Fibroblast of skin of left quadriceps (primary cell): Measurements from ENCODE around the gene TET2.

Source experiments
- DNase-seq, 2 experiments: peaks; one replicate each; pipeline ENCODE4 v3.0.0-alpha.2; 2013; ENCODE audit warnings: low read depth in 2 of 2

TET2 gene

DNA sequence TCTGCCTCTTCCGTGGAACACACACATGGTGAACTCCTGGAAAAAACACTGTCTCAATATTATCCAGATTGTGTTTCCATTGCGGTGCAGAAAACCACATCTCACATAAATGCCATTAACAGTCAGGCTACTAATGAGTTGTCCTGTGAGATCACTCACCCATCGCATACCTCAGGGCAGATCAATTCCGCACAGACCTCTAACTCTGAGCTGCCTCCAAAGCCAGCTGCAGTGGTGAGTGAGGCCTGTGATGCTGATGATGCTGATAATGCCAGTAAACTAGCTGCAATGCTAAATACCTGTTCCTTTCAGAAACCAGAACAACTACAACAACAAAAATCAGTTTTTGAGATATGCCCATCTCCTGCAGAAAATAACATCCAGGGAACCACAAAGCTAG is 87.9 kb downstream of the TET2 start:
- no peak for DNase-seq

DNA sequence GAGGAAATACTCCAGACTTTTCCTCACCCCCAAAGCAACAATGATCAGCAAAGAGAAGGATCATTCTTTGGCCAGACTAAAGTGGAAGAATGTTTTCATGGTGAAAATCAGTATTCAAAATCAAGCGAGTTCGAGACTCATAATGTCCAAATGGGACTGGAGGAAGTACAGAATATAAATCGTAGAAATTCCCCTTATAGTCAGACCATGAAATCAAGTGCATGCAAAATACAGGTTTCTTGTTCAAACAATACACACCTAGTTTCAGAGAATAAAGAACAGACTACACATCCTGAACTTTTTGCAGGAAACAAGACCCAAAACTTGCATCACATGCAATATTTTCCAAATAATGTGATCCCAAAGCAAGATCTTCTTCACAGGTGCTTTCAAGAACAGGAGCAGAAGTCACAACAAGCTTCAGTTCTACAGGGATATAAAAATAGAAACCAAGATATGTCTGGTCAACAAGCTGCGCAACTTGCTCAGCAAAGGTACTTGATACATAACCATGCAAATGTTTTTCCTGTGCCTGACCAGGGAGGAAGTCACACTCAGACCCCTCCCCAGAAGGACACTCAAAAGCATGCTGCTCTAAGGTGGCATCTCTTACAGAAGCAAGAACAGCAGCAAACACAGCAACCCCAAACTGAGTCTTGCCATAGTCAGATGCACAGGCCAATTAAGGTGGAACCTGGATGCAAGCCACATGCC is 89.7 kb downstream of the TET2 start:
- DNase-seq: no peak

DNA sequence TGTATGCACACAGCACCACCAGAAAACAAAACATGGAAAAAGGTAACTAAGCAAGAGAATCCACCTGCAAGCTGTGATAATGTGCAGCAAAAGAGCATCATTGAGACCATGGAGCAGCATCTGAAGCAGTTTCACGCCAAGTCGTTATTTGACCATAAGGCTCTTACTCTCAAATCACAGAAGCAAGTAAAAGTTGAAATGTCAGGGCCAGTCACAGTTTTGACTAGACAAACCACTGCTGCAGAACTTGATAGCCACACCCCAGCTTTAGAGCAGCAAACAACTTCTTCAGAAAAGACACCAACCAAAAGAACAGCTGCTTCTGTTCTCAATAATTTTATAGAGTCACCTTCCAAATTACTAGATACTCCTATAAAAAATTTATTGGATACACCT is 90.2 kb downstream of the TET2 start:
- DNase-seq: no peak

DNA sequence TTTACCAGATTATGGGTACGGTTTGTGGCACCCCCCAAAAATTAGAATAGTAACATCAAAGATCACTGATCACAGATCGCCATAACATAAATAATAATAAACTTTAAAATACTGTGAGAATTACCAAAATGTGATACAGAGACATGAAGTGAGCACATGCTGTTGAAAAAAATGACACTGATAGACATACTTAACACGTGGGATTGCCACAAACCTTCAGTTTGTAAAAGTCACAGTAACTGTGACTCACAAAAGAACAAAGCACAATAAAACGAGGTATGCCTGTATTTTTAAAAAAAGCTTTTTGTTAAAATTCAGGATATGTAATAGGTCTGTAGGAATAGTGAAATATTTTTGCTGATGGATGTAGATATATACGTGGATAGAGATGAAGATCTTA is 93.4 kb downstream of the TET2 start:
- DNase-seq: no peak

DNA sequence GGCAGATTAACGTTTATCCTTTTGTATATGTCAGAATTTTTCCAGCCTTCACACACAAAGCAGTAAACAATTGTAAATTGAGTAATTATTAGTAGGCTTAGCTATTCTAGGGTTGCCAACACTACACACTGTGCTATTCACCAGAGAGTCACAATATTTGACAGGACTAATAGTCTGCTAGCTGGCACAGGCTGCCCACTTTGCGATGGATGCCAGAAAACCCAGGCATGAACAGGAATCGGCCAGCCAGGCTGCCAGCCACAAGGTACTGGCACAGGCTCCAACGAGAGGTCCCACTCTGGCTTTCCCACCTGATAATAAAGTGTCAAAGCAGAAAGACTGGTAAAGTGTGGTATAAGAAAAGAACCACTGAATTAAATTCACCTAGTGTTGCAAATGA is 94.8 kb downstream of the TET2 start:
- DNase-seq: no peak

DNA sequence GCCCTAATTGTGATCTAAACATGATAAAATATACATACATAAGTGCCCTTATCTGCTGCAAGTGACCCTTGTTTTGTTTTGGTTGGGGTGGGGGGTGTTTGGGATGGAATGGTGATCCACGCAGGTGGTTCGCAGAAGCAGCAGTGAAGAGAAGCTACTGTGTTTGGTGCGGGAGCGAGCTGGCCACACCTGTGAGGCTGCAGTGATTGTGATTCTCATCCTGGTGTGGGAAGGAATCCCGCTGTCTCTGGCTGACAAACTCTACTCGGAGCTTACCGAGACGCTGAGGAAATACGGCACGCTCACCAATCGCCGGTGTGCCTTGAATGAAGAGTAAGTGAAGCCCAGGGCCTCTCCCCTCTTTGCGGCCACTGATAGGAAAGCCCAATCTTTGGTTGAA is 96.8 kb downstream of the TET2 start:
- no peak for DNase-seq

- peak; percentile 75 to 79 for DNase-seq
These were observed 100.0 kb downstream of the TET2 start for GRCh38 chr4:105246712-105247111.

DNA sequence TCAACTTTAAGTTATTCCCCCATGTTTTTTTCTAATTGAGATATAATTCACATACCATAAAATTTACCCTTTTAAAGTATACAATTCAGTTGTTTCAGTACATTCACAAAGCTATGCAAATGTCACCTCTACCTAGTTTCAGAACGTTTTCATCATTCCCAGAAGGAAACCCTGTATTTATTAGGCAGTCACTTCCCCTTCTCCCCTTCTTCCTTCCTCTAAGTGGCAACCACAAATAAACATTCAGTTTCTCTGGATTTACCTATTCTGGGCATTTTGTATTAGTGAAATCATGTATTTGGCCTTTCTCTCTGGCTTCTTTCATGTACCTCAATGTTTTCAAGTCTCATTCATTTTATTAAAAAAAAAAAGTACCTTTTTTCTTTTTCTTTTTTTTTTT is 101.9 kb downstream of the TET2 start:
- no peak for DNase-seq

GRCh38 chr4:105257817-105258495 is 111.3 kb downstream of the TET2 start:
- DNase-seq: no peak

DNA sequence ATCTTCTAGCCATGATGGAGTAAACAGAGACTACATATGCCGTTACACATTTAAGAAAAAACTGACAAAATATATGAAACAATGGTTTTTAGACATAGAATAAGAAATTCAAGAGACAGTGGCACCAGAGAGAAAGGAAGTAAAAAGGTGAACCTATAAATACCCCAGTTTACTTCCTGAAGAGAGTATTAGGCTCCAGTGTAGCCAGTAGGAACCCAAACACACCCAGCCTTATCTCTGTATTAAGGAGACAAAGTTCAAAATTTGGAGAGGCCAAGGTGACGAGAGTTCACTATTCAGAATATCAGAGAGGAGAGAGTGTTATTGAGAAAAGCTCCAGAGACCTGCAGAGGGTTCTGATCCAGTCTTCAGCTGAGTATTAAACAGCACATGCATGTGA is 119.0 kb downstream of the TET2 start:
- no peak for DNase-seq

- no peak for DNase-seq
These were observed 120.6 kb downstream of the TET2 start for GRCh38 chr4:105267280-105267679.

DNA sequence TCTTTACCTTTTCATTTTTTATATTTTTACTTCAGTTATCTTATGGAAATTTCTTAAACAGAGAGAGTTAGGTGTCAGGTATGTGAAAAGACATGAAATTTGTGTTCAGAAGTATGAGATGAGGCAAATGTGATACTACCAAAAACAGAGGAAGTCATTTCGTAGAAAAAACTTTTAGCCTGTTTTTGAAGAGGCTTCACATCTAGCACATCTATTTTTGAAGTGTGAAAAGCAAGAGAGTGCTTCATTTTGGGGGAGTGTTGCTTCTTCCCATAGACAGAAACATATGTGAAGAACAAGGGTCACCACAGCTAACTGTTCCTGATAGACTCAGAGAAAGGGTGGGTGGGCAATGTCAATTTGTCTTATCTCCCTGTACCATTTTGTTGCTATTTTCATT is 125.3 kb downstream of the TET2 start:
- no peak for DNase-seq

GRCh38 chr4:105273230-105273629 is 126.6 kb downstream of the TET2 start:
- no peak for DNase-seq

GRCh38 chr4:105274090-105274489 is 127.4 kb downstream of the TET2 start:
- no peak for DNase-seq

DNA sequence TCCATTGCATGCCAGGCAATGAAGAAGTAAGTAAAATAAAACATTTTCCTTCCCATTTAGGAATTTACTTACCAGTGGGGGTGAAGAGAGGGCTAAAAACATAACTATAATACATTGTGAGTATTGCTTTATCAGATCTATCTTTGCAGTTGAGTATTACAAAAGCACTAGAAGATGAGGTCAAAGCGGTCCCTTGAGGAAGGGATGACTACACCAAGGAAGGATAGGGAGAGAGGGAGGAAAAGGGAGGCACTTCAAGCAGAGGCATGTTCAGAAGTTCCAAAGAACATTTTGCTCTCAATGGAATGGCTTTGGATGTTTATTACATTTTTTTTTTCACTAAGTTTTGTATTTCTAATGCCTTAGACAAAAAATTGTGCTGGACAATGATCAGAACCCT is 127.8 kb downstream of the TET2 start:
- no peak for DNase-seq

DNA sequence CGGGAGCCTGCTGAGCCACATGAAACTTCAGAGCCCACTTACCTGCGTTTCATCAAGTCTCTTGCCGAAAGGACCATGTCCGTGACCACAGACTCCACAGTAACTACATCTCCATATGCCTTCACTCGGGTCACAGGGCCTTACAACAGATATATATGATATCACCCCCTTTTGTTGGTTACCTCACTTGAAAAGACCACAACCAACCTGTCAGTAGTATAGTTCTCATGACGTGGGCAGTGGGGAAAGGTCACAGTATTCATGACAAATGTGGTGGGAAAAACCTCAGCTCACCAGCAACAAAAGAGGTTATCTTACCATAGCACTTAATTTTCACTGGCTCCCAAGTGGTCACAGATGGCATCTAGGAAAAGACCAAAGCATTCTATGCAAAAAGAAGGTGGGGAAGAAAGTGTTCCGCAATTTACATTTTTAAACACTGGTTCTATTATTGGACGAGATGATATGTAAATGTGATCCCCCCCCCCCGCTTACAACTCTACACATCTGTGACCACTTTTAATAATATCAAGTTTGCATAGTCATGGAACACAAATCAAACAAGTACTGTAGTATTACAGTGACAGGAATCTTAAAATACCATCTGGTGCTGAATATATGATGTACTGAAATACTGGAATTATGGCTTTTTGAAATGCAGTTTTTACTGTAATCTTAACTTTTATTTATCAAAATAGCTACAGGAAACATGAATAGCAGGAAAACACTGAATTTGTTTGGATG is 129.9 kb downstream of the TET2 start:
- no peak for DNase-seq

DNA sequence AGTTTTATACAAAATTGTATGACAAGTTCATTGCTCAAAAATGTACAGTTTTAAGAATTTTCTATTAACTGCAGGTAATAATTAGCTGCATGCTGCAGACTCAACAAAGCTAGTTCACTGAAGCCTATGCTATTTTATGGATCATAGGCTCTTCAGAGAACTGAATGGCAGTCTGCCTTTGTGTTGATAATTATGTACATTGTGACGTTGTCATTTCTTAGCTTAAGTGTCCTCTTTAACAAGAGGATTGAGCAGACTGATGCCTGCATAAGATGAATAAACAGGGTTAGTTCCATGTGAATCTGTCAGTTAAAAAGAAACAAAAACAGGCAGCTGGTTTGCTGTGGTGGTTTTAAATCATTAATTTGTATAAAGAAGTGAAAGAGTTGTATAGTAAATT is 131.0 kb downstream of the TET2 start:
- no peak for DNase-seq

DNA sequence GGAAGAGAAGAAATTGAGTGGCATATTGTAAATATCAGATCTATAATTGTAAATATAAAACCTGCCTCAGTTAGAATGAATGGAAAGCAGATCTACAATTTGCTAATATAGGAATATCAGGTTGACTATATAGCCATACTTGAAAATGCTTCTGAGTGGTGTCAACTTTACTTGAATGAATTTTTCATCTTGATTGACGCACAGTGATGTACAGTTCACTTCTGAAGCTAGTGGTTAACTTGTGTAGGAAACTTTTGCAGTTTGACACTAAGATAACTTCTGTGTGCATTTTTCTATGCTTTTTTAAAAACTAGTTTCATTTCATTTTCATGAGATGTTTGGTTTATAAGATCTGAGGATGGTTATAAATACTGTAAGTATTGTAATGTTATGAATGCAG is 132.6 kb downstream of the TET2 start:
- no peak for DNase-seq

DNA sequence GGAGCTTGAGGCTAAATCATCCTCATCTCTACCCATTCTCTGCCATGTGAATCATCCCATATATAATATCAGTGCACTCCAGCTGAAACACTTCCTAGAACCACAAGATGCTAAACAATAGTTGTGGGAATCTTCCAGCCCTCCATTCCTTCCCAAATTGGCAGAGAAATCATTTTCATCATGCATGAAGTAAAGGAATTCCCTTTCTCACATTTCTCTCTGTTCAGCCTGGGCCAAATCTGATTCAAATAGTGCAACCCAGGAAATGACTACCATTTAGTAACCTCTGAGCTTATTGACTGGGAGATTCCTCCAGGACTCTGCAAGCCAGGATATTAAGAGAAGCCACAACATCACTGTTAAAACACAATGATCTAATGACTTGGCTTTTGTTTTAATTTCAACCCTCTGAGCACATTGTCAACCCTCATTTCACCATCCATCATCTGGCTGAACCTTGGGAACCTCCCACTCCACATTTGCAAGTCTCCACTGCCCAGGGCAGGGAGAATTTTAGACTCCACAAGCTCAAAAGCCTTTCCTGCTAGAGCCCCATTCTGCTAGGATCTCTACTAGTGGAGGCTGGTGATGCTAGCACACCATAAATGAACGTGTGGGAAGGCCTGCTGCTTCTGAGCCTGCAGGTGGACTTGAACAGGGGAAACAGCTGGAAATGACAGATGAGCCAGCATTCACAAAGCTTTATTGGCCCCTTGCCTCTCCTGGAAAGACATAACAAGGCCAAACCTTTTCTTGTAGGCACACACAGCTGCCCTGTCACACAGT is 133.9 kb downstream of the TET2 start:
- DNase-seq: peak; percentile 92

GRCh38 chr4:105281124-105281415 is 134.4 kb downstream of the TET2 start:
- no peak for DNase-seq

- no peak for DNase-seq
These were observed 135.8 kb downstream of the TET2 start for GRCh38 chr4:105282489-105282888.

DNA sequence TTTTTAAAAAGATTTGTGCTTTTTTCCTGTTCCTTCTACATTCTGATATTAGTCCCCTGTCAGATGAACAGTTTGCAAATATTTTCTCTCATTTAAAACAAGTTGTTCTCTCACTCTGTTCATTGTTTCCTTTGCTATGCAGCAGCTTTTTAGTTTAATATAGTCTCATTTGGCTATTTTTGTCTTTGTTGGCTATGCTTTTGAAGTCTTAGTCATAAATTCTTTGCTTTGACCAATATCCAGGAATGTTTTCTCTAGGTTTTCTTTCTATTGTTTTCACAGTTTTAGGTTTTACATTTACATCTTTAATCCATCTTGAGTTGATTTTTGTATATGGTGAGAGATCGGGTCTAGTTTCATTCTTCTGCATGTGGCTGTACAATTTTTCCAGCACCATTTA is 136.8 kb downstream of the TET2 start:
- no peak for DNase-seq
